Erythroblast (primary cell): Measurements from ENCODE around the gene SNX12.

Experiments used
- GATA1 ChIP-seq: IDR thresholded peaks from 2 replicates; pipeline ENCODE4 v1.6.1; 2011; ENCODE audit warnings: low read depth, mild to moderate bottlenecking, control low read depth, low read length, moderate library complexity
- POLR2A ChIP-seq: IDR thresholded peaks from 2 replicates; pipeline ENCODE4 v1.6.1; 2011; ENCODE audit warnings: mild to moderate bottlenecking, low read length

DNA sequence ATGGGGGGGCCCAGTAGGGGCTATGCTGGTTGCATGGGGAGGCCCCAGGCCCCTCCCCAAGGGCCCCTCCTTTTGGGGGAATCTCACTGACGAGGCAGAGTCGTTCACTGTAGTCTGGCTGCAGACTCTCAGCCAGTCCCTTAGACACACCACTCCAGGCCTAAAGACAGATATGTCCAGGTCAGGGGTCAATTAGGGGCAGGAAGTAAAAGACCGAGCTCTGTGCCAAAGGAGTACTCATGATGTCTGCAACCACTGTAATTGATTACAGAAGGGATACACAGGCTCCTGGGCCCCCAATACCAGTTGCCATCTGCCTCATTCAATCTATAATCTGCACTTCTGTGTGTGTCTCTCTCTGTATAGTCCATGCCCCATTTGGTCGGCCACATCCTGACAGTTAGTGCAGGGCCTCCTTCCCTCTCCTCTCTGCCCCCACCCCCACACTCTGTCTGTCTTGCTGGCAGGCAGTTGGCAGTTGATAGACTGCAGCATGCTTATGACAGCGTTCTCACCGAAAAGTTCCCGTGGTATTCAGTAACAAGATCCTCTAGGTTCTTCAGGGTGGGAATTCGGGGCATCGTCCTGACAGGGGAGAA, 39.7 kb upstream of the SNX12 start:
- TF ChIP-seq POLR2A, result no peak
- TF ChIP-seq GATA1, result no peak
